A549 (cell line): ENCODE measurements around the gene UPF2.

ENCODE experiments used
- BHLHE40 ChIP-seq: IDR thresholded peaks from 2 replicates; pipeline ENCODE4 v1.6.1; 2012; ENCODE audit warnings: low read depth, low read length, inconsistent platforms
- EP300 ChIP-seq, 2 experiments: fragments of >200 bp; sonication (Bioruptor Twin); formaldehyde crosslinking; IDR thresholded peaks; 2 replicates in 1 of 2; 3 replicates in 1 of 2; pipeline ENCODE4 v1.6.1; 2016 to 2017
- HOXA7 ChIP-seq: fragments of 250-450 bp; sonication (Bioruptor Pico); IDR thresholded peaks from 2 replicates; pipeline ENCODE4 v1.5.0; 2020; ENCODE audit warnings: mild to moderate bottlenecking, moderate library complexity
- HOXB5 ChIP-seq: fragments of 250-450 bp; sonication (Bioruptor Pico); IDR thresholded peaks from 2 replicates; pipeline ENCODE4 v1.5.0; 2020; ENCODE audit warnings: mild to moderate bottlenecking, moderate library complexity
- JUN ChIP-seq, 2 experiments: fragments of >200 bp; sonication (Bioruptor Twin); formaldehyde crosslinking; IDR thresholded peaks; 2 replicates in 1 of 2; 3 replicates in 1 of 2; pipeline ENCODE4 v1.6.1; 2016 to 2017
- MYC ChIP-seq: IDR thresholded peaks from 2 replicates; pipeline ENCODE4 v1.6.1; 2012; ENCODE audit warnings: mild to moderate bottlenecking, inconsistent platforms, low read length, improper control_type of control experiment, borderline replicate concordance
- POLR2A ChIP-seq: IDR thresholded peaks from 2 replicates; pipeline ENCODE4 v1.6.1; 2012; ENCODE audit warnings: mild to moderate bottlenecking, low read length
- TF ChIP-seq, protein P1 (sequence below): fragments of >200 bp; sonication (Bioruptor Twin); formaldehyde crosslinking; IDR thresholded peaks from 3 replicates; pipeline ENCODE4 v1.5.1; 2016

DNA sequence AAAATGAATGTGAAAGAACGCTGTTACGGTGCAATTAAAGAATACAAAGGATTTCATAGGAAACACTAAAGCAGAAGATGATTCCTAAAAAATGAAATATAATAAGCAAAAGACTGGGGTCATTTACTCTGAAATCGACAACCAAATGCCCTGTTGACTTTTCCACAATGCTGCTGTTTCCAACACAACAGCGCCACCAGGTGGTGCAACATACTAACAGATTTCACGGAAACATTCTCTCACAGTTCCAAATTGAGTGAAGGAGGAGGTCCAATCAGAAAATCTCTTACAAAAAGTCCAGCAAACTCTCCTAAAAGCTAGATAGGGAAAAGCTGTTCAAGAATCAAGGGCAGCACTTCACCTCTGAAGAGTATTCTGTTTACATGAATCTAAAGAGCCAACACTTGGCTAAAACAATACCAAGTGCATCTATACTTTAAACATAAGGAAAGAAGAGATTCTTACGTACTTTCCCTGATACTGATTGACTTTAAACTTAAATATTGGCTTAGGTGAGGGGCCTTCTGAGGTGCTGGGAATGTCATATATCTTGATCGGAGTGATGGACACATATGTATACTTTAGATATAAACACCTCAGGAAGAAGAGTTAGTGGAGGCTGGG is 55.9 kb downstream of the UPF2 start:
- TF ChIP-seq, protein P1, sequence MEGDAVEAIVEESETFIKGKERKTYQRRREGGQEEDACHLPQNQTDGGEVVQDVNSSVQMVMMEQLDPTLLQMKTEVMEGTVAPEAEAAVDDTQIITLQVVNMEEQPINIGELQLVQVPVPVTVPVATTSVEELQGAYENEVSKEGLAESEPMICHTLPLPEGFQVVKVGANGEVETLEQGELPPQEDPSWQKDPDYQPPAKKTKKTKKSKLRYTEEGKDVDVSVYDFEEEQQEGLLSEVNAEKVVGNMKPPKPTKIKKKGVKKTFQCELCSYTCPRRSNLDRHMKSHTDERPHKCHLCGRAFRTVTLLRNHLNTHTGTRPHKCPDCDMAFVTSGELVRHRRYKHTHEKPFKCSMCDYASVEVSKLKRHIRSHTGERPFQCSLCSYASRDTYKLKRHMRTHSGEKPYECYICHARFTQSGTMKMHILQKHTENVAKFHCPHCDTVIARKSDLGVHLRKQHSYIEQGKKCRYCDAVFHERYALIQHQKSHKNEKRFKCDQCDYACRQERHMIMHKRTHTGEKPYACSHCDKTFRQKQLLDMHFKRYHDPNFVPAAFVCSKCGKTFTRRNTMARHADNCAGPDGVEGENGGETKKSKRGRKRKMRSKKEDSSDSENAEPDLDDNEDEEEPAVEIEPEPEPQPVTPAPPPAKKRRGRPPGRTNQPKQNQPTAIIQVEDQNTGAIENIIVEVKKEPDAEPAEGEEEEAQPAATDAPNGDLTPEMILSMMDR = peak; percentile 98
- TF ChIP-seq JUN (IDR thresholded peaks at IDR 0.05) (no peak), EP300 (IDR thresholded peaks at IDR 0.05) (no peak), HOXB5 (CRISPR knock-in tag) (no peak), BHLHE40 (no peak), HOXA7 (CRISPR knock-in tag) (no peak), POLR2A (no peak), MYC (no peak)
